ENCODE results near the gene KLHL42.

The KLHL42 gene

DNA sequence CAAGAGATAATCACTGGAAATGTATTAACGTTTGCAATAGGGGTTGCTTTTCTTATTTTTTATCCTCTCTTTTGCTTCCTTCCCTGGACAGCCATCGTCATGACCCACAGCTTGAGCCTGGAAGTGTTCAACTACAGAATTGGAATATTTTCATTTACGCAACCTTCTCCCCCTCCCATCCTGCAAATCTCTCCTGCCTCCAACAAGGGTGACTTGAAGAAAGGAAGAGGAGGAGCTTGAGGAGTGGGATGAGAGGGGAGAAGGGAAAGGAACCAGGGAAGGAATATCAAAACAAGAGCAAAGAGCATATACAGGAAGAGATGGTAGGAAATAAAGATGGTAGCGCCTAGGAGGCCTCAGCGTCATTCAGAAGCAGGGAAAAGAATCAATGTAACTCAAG lies 1.6 kb downstream of the KLHL42 start:
- no peak for DNase-seq

DNA sequence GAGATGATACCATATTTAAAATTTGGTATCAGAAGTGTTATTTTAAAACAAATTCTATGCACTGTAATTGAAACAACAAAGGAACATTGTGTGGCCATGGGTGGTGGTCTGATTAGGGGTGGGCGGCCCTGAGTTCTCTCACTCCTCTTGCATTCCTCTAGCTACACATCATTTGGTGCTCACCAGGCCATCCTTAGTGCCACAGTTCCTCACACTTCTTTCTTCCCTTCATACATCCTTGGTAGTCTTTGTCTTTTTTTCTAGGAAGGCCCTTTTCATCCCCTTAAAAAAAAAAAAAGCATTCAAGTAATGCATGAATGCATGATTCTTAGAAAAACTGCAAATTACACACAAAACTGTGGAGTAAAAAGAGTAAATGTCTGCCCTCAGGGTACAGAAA lies 2.4 kb downstream of the KLHL42 start:
- no peak for DNase-seq

DNA sequence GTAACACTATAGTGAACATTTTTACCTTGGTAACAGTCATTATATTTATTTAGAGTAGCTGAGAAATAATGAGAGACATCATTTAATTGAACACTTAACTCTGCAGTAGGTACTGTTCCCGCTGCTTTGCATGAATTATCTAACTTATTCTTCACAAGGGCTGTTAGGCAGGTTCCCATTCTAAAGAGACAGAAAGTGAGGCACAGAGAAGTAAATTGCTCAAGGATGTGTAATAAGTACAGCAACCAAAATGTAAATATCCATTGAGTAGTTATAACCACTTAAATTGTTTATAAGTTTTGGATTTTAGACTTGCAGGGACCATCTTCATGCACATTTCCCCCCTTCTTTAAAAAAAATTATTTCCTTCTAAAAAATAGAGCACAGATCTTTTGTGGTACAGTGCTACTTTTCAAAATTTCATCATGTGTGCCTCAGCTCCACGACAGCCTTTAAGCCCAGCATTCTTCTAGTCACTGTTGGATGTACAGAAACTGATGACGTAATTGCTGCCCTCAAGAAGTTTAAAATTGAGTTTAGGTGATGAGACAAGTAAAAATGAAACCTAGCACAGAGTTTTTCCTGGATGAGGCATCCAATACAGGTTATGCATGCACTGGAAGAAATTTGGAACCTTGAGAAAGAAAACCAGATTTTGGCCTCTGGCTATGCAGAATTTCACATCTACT lies 6.0 kb downstream of the KLHL42 start:
- no peak for DNase-seq

DNA sequence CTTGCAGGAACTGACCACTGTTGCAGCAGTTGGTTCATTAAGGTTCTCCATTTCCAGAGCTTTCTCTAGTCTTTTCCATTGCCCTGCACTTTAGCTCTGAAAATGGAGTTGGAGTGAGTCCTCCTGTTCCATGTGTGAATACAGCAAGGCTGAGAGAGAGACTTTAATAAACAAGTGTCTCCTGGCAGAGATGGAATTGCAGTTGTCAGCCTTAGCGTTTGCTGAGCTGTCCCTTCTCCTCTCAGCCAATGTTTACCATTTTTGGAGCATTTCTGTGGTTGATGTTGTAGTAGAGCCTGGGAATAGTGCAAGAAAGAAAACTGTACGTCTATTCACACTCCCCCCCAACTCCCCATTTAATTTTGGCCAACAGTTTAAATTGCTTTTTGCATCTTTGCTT lies 7.5 kb downstream of the KLHL42 start:
- DNase-seq, result no peak

DNA sequence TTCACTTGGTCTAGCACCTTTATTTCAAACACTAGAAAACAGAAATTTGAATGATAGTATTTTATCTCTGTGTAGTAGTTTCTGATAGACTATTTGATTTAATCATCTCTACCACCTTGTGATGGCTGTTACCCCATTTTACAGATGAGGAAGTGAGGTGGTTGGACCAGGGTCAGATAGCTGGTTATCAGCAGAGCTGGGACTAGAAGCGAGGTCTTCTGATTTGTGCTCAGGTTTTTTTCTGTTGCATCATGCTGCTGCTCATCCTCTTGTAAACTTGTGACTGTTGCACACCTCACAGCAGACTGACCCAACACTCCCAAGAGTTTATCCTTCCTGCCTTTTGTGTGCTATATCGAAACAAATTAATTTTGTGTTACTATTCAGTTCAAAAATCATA lies 10.1 kb downstream of the KLHL42 start:
- no peak for DNase-seq

DNA sequence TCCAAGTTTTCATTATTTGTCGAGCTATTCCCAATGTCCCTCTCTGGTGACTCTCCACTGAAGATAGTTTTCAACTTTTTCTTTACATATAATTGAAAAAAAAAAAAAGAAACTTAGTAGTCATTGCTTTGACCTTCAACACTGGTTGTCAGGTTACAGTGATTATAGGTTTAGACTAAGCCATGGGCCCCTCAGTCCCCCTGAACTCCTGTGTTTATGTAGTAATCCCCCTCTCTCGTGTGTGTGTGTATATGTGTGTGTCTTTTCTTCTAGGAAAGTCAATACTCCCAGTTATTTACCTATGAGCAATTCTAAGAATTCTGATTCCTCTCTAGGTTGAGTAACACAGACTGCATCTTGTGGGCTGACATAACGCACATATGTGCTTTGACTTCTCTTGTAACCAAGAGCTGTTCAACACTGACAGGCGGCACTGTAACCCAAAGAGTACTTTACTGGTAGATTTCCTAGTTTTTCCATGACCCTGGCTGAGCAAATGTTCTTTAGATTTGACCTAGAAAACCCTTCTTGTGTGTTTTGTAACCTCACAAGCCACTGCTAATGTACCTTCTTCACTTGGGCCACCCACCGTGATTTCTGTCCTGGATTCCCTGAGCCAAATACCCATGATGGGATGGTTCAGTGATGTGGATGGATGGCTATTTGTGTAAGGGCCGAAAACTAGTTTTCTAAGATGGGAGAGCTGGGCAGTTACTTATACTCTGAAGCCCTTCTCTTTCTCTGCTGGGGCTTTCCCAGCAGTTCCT lies 15.0 kb downstream of the KLHL42 start:
- DNase-seq, result no peak

DNA sequence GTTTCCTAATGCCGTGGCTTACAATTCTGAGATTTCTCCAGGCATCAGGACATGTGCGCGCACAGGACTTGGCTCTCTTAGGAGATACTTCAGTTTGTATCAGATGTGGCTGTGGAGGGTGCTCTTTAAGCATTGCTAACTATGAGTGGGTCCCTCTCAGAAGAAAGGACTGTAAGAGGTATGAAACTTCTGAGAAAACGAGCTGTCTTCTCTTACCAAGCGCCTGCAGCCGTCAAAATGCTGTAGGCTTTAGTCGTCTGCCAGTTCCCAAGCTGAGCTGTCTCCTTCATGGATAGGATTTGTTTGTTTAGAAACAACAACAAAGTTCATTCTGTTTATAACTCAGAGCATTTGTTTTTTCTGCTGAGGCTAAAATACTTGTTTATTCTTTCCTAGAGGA lies 16.1 kb downstream of the KLHL42 start:
- no peak for DNase-seq

DNA sequence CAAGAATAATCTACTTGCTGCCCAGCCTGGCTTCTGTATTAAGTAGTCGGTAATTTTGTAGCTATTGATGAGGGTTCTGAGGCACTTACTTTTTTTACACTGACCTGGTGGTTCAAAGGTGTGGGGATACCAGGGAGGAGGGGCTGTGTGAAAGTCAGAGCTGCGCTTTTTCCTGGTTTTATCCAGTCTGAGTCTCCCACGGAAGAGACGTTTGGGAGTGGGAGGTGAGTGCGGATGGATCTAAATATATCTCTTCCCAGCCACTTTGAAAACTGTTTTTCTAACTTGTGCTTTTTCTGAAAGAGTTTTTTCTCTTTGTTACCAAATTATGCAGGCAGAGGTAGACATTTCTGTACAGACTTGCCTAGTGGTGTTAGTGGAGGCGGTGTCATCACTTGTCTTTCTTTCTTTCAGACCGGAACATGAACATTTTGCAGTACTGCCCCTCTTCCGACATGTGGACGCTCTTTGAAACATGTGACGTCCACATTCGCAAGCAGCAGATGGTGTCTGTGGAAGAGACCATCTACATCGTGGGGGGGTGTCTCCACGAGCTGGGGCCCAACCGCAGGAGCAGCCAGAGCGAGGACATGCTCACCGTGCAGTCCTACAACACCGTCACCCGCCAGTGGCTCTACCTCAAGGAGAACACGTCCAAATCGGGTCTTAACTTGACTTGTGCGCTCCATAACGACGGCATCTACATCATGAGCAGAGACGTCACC lies 17.4 kb downstream of the KLHL42 start:
- DNase-seq, result no peak

DNA sequence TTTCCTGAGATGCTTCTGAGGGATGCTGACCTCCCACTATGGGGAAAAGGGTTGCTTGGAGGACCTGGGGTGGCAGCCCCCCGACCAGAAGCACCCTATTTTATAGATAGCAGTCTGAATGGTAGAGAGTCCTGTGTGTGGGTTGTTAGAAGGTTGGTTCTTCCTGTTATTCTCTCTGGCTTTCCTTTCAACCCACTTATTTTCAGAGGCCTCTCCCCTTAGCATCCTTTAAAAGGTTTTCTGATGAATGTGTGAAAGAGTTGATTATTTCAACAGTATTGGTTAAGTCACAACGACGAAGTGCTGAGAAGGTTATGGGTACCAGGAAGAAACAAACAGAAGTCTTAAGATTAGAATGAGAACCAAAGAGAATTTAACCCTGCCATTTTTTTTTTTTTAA lies 20.8 kb downstream of the KLHL42 start:
- DNase-seq, result no peak

DNA sequence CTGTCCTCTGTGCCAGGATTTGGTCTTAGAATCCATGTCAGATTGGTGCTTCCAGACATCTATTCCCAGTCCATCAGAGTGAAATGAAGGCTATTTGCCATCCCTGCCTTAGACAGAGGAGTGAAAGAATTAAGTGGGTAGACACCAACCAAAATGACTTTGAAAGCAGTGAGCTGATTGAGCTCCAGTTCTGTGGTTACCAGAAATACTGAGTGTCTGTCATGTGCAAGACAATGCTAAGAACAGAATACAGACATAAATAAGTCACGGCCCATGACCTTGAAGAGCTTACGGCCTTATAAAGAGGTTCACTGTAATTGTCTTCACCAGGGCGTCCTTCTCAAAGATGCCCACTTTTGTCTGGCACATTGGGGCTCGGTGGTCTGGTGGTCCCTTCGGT lies 21.6 kb downstream of the KLHL42 start:
- DNase-seq, result no peak

DNA sequence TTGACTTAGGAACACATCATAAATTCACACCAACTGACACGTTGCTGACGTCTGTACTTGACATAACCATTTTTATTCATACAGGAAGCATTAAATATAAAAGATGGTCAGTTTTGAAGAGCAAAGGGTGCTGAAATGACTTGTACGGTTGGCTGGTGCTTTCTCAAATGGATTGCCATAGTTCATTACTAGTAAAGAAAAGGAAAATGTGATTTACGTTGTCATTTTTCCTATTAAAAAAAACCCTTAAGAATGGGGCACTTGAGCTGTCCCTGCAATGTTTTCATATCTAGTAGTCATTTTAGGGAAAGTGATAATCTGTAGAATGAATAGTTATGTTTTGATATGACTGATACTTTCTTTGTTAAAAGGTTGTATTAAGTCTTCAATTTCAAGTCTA lies 22.5 kb downstream of the KLHL42 start:
- no peak for DNase-seq

DNA sequence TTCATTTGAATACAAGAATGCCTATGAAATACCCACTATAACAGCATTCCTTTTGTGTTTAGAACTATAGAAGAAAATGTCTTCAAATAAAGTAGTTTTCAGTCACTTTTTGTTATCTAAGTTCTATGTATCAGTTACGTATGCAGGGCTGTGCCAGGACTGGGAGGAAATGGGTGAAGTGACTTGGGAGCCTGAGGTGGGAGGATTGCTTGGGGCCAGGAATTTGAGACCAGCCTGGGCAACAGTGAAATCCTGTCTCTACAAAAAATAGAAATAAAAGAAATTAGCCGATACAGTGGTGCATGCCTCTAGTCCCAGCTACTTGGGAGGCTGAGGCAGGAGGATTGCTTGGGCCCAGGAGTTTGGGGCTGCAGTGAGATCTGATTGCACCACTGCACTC lies 22.9 kb downstream of the KLHL42 start:
- no peak for DNase-seq

DNA sequence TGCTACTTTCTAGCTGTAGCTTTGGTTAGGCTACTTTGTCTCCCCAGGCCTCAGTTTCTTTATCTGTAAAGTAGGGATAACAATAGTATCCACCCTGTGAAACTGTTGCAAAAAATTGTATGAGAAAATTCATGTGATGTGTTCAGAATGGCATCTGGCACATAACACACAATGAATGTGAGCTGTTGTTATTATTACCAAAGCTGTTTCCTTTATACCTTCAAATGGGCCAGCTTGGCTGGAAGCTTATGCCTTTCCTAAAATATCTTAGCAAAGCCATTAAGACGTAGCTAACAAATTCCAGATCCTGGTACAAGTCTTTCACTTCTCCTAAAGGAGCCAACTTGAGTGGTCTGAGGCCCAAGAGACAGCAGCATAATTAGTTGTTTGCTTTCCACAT lies 25.2 kb downstream of the KLHL42 start:
- DNase-seq, result no peak

DNA sequence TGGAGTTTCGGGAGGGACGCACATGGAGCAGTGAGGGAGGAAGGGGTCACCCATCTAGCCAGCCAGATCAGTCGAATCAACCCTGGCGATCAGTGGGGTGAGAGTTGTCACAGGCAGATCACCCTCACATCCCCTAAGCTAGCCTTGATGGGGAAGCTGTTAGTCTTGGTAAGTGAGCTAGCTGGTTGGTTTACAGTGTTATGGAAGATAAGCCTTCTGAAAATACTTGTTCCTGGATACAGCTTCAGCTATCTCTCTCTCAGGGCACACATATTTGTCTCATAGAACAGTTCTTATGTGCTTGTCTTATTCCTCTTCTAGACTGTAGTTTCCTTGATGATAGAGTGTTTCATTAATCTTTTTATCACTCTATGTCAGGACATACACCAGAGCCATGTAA lies 26.2 kb downstream of the KLHL42 start:
- no peak for DNase-seq

DNA sequence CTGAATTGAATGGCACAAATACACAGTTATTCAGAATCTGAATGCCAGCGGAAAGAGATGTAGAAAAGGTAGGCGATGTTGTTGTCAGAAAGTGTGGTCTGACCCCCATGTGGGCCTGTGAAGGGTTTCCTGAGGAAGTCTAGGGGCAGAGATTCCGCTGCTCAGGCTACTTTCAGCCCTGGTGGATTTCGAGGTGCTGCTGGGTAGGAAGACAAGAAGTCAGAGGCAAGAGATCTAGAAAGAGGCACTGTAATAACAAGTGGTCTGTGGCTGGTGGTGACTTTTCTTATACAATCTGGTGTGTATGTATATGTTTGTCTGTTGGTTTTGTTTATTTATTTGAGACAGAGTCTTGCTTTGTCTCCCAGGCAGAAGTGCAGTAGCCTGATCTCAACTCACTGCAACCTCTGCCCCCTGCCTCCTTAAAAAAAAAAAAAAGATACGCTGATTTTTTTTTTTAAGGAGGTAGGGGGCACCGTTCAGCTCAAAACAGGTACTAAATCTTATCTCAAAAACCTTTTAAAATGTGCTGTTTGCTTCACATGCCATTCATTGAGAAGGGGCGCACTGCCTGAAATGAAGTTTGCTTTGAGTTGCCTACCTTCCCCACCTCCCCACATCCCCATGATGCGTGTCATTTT lies 27.1 kb downstream of the KLHL42 start:
- DNase-seq, result peak; percentile 30

DNA sequence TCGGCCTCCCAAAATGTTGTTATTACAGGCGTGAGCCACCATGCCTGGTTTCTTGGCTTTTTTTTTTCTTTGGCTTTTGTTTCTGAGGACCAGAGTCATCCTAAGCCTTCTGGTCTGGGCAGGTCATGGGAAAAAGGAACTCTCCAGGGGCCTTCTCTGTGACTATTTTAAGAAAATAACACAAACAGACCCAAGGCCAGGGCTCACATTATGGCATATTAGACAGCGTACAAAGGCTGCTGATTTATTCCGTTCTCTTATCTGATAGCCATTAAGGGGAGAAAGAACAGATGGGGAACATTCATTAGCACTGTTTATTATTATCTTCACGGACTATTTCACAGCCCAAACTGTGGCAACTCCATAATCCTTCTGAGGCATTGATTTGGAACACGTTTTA lies 28.8 kb downstream of the KLHL42 start:
- DNase-seq, result no peak

DNA sequence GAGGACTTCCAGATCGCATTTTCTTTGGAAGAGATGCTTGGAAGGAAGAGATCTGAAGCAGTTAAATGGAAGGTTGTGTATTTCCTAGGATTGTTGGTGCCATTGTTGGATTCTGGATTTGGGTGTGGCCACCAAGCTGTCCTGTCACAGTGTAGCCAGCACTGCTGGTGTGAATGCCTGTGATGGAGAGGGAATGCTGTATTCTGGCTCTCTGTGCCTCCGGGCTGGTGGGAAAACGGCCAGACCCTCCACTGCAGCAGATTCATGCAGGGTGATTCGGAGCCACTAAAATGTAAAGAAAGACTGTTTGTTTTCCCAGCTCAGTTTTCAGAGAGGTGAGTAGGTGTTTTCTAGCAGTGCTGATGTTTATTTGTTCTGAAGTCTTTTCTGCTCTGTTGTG lies 30.7 kb downstream of the KLHL42 start:
- no peak for DNase-seq

DNA sequence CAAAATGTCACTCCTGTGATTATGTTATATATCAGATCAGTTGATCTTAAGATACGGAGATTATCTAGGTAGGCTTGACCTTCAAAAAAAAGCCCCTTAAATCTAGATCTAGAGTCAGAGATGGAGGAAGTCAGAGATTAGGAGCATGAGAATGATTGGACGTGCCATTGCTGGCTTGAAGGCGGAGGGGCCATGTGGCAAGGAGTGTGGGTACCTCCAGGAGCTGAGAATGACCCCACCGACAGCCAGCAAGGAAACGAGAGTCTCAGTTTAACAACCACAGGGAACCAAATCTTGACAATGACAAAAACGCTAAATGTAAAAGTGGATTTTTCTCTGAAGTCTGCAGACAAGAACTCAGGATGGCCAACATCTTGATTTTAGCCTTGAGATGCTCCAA lies 32.5 kb downstream of the KLHL42 start:
- DNase-seq, result no peak

DNA sequence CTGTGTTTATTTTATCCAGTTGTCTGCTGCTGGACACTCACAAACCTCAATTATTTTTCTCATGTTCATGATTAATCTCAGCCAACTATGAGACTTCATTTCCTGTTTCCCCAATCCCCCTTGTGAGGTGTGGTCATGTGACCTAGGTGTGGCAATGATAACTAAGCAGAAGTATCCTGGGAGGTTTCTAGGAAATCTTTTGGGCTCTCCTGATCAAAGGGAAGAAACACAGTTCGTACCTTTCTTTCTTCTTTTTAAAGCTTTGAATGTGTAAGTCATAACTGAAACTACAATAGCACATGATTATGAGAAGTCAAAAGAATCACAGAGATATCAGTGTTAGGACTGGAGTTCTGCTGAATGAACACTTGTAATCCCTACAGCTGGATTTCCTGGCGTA lies 34.4 kb downstream of the KLHL42 start:
- DNase-seq, result no peak

DNA sequence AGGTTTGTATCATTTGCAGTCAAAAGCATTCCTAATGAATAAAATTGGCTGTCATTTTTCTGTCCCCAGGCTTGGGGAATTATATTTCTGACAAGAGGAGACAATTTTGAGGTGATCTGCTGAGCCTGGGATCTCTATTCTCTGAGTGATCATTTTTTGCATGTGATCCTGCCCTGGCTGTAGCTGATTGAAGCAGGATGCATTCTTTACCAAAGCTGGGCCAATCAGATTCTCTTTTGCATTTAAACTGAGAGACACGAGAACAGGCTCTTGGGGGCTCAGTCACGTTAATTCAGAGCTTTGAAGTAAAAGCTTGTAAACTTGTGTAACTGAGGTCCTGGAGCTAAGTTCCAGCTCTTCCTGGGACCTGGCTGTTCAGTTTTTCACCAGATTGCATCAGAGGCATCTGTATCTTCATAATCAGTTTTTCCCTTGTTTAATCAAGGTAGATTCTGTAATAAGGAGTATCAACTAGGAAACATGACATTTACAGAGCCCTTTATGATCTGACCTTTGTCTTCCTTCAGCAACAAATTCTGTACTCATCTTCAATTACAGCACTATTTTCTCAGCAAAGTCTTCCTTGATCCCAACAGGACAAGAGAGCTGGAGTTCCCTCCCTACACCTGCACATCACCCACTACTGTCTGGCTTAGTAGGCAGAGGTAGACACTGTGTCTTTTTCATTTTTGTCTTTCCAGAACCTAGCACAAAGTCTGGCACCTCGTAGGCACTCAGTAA lies 35.0 kb downstream of the KLHL42 start:
- DNase-seq, result no peak

DNA sequence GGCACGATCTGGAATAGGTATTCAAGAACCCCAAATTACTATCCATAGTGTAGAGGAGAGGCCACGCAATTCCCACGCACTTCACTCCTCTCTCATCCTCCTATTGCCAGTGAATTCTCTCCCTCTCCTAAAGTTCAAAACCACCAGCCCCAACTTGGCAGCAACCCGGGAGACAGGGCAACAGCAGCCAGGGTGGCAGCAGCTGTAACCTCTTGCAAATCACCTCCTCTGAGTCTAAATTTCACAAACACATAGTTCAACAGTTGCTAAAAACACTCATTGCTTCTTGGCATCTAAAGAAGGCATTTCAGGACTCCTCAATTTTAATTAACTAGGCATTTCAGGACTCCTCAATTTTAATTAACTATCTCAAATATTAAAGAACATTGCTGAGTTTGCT lies 37.7 kb downstream of the KLHL42 start:
- no peak for DNase-seq

DNA sequence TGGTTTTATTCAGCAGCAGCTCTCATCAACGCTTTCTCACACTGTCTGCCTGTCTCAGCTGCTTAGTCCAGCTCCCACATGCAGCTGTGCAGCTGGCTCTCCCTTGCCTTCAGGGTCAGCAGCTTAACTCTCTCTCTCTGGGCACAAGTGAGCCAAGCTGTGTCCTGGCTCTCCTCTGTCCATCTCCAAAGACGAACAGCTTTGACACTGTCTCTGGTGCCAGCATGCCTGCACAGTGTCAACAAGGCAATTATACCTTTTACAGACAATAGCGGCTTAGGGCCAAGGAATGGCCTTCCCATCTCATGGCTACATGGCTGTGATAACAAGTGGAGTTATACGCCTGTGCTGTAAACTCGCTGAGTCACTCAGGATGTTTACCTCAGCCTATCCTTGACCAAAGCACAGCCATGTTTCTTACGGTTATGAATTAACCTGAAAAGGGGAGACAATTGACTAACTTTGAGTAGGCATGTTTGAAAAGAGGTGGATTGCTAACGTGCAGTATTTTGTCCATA lies 38.4 kb downstream of the KLHL42 start:
- no peak for DNase-seq

DNA sequence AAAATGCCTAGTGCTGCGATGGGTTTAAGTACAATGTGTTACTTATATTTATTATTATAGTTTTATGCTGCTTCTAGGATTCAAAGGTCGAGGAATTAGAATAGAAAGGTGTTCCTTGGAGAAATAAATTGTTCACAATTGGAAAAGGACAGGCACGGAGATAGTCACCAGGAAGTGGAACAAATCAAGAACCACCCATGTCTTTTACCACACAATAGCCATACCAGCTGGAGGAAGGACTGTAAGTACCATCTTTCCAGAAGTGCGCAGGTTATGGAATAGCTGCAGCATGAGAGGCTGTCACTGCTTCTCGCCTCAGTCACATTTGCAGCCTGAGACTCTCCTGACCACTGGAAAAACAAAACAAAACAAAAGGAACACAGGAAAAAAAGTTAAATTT lies 40.5 kb downstream of the KLHL42 start:
- DNase-seq, result no peak
